ENCODE measurements around the gene SAMMSON.

Gene SAMMSON

DNA sequence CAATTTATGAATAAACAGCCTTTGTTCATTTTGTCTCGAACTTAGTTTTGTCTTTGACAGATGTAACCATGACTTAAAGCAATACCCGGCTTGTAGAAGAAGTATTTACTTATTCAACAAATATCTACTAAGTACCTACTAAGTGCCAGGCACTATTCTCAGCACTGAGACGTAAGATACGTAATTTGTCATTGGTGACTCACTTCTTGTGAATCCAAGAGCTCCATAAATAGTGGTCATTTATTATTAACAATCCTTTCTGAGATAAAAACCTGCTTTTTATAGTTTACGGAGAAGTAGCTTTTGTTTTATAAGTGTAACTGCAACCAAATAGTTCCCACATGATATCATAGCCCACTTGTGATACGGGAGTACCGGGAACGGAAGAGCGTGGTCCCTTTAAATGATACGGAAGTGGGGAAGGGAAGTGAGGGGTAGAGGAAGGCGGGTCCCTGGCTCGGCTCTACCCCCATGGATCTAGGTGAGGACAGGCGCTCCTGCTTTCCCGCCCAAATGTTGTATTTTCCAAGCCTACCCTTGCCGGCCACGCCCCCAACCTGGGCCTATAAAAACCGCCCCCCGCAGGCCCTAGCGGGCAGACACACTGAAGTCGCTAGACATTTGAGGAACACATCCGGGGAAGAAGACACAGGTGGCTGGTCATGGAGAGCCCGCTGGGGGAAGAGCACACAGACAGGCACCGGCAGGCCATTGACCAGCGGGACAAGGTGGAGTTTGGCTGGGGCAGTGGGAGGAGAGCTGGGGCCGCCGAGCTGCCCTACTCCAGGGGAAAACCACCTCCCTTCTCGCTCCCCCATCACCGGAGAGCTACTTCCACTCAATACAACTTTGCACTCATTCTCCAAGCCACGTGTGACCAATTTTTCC lies at the start of gene SAMMSON:
TSS of gene SAMMSON (plus strand) at position 594 of the 888 bp plus-strand sequence.
- FAIRE-seq: no peak

DNA sequence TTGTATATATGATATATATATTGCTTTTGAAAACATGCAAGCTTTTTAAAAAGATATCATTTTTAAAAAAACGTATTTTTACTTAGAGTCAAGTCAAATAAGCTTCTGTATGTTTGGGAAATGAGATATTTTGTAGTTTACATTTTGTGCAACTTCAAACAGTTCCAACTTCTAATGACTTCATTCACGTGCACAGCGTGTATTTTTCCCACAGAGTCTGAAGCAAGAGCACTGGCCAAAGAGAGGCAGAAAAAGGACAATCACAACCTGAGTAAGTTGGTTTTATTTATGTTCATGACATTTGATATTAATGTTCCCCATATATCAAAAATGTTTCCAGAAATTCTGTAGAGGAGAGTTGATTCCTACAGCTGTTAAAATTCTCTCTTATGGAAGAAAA lies 47.9 kb upstream of the SAMMSON start:
- FAIRE-seq: no peak

DNA sequence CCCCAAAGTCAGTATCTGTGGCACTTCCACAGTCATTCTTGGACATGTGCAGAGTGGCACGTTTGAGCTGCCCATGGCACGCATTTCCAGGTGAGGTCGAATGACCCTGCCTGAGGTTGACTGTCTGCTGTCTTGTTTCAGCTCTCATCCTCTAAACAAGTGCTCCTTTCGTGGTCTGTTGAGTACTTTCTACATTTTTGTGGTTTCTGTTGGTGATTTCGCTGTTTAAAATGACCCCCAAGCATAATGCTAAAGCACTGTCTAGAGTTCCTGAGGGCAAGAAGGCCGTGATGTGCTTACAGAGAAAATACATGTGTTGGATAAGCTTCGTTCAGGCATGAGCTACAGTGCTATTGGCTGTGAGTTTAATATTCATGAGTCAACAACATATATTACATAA lies 40.0 kb upstream of the SAMMSON start:
- no peak for FAIRE-seq

- no peak for FAIRE-seq
Observed at GRCh38 chr3:69961706-69962439, 37.7 kb upstream of the SAMMSON start.

- no peak for FAIRE-seq
Observed at GRCh38 chr3:69963643-69964042, 35.9 kb upstream of the SAMMSON start.

DNA sequence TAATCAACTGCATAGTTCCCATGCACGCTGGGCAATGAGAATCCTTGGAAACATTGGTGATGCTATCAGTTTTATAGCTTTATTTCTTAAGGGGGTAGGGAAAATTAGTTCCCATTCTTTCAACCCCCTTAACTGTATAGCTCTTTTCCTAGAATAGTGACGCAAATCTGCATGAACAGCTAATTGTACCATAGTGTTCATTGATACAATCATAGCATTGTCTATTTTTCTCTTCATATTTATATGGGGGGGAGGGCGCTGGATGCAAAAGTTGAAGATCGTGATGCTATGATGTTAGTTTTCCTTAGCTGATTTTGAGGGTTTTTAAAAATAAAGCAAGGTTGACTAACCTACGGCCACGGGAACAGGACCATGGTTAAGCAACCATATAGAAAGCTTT lies 32.4 kb upstream of the SAMMSON start:
- FAIRE-seq: no peak

DNA sequence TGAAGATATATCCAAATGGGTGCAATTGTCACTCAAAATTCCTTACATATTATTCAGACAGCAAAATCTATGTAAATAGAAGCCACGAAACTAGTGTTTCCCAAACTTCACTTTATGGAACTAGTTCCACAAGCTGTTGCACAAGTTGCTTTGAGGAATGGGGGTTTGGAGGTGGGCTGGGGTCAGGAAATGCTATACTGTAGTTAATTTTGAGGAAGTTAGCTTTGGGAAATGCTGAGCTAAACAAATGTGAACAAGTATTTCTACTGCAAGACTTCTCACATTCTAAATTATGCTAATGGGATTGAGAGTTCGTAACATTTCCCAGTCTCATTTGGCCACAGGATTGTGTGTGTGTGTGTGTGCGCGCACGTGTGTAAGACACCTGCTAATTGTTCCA lies 28.7 kb upstream of the SAMMSON start:
- FAIRE-seq: no peak

DNA sequence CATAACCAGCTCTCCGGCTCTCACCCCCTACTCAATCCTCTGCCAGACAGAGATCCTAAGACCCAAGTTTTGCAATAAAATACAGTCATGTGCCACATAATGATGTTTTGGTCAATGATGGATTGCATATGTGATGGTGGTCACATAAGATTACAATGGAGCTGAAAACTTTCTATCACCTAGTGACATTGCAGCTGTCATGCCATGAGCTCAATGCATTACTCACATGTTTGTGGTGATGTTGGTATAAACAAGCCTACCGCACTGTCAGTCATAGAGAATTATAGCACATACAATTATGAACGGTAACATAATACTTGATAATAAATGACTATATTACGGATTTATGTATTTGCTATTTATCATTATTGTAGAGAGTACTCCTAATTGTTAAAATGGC lies 26.9 kb upstream of the SAMMSON start:
- FAIRE-seq: no peak

GRCh38 chr3:69976021-69976420 lies 23.5 kb upstream of the SAMMSON start:
- FAIRE-seq: no peak

GRCh38 chr3:69983546-69984265 lies 15.8 kb upstream of the SAMMSON start:
- FAIRE-seq: no peak

- FAIRE-seq: no peak
Observed at GRCh38 chr3:69985266-69985665, 14.3 kb upstream of the SAMMSON start.

DNA sequence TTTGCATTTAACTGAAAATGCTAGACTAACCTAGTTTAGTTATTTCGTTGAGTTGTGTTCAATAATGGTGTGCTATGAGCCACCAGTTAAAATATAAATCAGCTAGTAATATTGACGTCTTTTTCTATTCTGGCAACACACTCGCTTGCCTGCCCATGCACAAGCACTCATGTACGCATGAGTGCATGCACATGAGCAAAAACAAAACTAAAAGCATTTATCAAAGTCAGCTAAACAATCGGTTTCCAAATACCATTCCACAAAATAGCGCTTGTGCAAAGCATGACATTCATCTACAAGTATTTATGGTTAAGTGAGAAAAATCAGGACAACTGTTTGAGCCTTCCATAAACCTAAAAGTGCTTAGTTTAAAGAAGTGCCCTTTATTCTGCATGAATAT lies 13.1 kb upstream of the SAMMSON start:
- no peak for FAIRE-seq

GRCh38 chr3:69987833-69988232 lies 11.7 kb upstream of the SAMMSON start:
- FAIRE-seq: no peak

GRCh38 chr3:69993757-69994156 lies 5.8 kb upstream of the SAMMSON start:
- FAIRE-seq: no peak

DNA sequence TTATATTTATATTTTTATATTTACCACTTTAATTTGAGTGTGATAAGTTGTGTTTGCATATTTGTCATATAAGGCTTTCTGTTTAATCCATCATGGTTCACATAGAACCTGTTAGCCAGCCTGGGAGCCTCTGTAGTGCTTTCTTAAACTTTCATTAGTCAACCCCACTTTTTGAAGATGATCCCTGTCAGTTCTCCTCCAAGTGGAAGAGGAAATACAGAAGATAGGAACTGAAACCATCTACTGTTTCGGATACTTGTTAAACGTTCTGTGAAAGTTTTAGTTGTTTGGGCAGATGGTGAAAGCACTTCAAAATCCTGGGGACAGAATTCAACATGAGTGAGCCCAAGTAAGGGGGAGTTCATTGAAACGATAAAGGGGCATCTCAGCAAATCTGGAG lies 4.6 kb upstream of the SAMMSON start:
- no peak for FAIRE-seq

DNA sequence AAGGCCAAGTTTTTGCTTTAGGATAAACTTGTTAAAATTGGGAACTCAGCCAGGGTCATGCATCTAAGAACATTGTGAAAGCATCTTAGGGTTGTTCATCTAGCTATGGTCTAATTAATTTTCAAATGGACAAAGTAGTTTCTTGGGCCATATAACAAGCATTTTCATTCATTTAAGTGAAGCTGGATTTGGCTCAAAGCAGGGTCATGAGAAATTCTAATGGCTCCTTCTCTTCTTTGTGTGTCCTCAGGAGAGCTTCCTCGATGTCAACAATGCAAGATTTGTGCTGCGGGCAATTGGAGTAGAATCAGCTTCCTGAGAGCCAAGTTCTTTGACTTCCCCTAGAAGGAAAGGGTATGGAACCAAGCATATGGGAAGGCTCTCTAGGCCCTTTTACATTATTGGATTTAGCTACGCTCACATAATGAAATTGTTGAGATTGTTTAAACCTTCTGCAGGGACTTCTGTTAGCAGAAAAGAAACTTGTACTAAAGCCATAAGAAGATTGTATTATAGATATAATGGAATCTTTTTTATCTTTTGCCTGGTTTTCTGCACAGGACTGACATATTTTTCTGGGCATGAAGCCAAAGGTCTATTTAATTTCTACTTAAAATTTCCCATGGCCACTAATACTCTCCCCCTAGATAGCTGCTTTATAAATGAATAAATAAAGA lies 1.8 kb upstream of the SAMMSON start:
- FAIRE-seq: no peak

DNA sequence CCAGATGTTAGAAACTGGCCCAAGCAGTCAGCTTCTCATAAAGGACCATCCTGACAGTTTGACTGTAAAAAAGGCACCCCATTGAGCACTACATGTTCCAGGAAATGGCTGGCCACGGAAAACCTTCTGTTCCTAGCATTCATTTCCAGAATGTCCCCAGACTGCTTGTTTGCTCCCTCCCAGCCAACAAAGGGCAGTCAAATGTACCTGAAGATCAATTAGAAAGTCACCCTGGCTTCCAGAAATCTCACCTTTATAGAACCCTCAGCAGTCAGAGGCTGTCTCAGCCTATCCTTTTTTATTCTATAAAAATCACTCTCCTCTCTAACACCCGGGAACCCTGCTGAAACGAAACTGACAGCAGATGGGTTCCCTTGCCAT lies 784 bp upstream of the SAMMSON start:
- no peak for FAIRE-seq

GRCh38 chr3:70000028-70000410 lies 486 bp downstream of the SAMMSON start:
- FAIRE-seq: no peak

GRCh38 chr3:70000563-70001081 lies 1.1 kb downstream of the SAMMSON start:
- FAIRE-seq: no peak

DNA sequence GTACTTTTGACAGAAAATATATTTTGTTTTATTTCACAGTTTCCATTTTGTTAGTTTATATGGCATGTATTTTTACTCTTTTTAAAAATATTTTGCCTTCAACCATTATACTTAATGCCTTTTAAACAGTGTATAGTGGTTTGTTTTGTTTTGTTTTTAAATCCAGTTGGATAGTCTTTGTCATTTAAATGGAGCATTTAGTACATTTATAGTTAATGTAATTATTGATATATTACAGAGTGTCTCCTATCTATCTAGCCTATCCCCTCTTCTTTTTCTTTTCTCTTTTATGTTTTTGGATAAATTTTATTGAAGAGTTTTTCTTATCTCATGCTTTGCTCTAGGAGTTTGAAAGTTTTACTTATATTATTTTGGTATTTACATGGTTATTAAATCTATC lies 3.6 kb downstream of the SAMMSON start:
- no peak for FAIRE-seq

DNA sequence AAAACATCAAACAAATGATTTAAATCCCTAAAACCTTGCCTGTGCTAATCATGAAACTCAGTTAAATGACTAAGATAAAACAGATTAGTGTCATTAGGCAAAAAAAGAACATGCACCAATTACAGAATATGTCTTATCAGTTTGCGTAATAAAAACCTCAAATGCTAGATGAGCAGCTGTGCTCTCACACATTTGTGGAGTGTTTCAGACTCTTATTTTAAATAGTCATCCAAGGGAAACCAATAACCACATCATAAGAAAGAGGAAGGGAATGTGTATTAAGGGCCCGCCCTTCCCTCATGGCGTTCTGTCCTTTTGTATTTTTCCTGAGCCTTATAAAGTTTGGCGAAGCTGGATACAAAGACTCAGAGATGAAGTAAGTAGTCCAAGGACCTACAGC lies 6.6 kb downstream of the SAMMSON start:
- FAIRE-seq: no peak

DNA sequence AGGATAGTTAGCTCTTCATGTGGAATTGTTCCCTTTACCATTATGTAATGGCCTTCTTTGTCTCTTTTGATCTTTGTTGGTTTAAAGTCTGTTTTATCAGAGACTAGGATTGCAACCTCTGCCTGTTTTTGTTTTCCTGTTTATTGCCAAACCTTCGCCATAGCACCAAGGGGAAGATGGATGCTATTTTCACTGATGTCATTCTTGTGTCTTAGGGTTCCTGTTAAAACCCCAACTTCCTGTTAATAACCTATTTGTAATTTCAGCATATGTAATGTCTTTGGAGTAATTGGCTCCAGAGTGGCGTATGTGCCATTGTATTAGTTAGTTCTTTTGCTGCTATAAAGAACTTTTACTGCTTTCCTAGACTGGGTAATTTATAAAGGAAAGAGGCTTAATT lies 10.8 kb downstream of the SAMMSON start:
- FAIRE-seq: no peak

DNA sequence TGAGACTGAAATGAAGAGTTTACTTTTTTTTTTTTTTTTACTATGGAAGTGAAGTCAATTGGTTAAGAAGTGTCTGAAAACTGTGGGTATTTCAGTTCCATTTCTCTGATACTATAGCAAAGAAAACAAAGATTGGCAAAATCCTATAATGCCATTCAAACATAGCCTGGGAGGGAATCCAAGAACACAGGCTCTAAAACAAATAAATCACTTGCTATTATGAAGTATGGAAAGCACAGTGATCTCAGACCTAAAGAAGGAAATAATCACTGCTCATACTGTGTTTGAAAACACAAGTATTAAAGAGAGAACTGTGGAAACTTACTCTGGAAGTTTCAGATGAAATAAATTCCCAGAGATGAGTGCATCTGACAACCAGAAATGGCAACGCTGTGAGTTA lies 12.0 kb downstream of the SAMMSON start:
- FAIRE-seq: no peak
